ENCODE measurements around the gene ZPBP2. TPM values are rescaled to one million over a fixed set of nuclear protein-coding genes. Genes with fewer than 3 reads are reported as not detected.
"Not testable (repeated sequence)": the region's sequence is repeated elsewhere in the genome, so short reads cannot be mapped to it uniquely, and the experiment has no call there.

ZPBP2 gene
- total and polyA plus RNA-seq, 2 donors = 0.11 TPM; not detected in 1

DNA sequence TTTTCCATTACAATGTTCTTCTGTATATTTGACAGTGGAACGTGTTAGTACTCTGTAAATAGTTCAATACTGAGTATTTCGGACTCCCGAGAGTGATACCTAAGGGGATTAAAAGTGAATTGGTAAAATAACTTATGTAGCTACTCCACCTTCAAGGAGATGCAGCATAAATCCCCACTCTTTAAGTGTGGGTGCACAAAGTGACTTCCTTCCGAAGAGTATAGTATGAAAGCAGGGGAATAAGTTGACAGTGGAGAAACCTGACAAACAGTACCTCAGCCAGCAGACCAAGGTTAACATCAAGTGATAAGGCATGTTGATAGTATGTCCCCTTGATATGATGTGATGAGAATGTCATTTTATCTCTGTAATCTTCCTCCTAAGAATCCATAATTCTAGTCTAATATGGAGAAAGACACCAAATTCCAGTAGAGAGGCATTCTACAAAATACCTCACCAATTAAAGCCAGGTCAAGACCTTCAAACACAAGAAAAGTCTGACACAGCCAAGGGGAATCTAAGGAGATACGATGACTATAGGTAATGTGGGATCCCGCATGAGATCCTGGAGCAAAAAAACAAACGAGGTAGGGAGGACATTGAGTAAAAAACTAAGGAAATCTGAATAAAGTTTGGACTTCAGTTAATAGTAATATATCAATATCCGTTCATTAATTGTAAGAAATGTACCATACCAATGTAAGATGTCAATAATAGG, 1.8 kb upstream of the ZPBP2 start:
- Histone ChIP-seq H3K4me3 (ENCODE audit: low read length in 2 of 2) (no peak overlapping the region), H3K4me1 (ENCODE audit: control insufficient read depth in 2 of 2, insufficient read depth in 2 of 2, low read length in 2 of 2) (peaks cover 13 to 19% of the 10 kb centered on the region in 2 donors), H3K36me3 (ENCODE audit: control insufficient read depth in 2 of 2, insufficient read depth in 2 of 2, low read length in 1 of 2) (no peaks in the 10 kb centered on the region), H3K27me3 (ENCODE audit: control insufficient read depth in 2 of 2, insufficient read depth in 1 of 2, low read length in 1 of 2) (peaks cover 2 to 20% of the 10 kb centered on the region in 2 donors), H3K27ac (ENCODE audit: low read depth in 1 of 2, low read length in 1 of 2) (no peak overlapping the region), H3K9me3 (ENCODE audit: control insufficient read depth in 2 of 2, insufficient read depth in 1 of 2, low read length in 1 of 2) (peaks cover 0 to 15% of the 10 kb centered on the region in 2 donors)
- no peak for DNase-seq (ENCODE audit: low read depth in 6 of 9, low spot score in 9 of 9)
- 94% methylated on average over 8 of the region's 8 CpGs for WGBS

DNA sequence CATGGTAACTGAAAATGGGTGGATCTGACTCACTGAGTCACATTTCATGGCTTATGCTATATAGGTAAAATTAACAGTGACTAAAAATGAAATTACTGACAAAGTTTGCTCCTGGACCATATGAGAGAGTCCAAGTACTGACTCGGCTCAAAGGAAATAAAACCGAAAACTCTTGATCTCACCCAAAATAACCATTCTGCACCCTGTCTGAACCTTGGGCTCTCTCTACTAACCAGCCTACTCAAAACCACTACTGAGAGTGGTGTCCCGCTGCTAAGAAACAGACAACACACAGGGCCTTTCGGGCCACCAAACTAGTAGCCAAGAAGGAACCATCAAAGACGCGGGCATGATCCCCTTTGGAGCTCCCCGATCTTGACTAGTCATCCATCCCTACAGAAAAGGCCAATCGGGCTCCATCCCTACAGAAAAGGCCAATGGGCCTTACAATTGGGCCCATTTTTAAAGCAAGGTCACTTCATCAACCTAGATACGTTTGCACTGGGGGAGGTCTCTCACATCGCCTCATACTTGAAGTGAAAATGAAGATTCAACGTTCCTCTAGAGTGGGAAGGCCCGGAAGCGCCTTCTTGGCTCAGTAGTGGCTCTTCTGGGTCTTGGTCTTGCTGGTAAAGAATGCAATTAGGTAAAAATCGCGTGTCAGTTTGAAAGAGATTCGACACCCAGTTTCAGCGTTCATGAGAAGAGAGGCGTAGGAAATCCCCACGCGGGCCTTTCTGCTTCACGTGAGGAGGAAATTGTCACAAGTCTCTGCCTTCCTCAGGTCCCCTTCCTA, 720 bp upstream of the ZPBP2 start:
- no peaks in the 10 kb centered on the region for H3K36me3 ChIP-seq (ENCODE audit: control insufficient read depth in 2 of 2, insufficient read depth in 2 of 2, low read length in 1 of 2)
- H3K4me1 ChIP-seq (ENCODE audit: control insufficient read depth in 2 of 2, insufficient read depth in 2 of 2, low read length in 2 of 2) = peaks cover 10 to 16% of the 10 kb centered on the region in 2 donors
- peaks cover 2 to 20% of the 10 kb centered on the region in 2 donors for H3K27me3 ChIP-seq (ENCODE audit: control insufficient read depth in 2 of 2, insufficient read depth in 1 of 2, low read length in 1 of 2)
- DNase-seq (ENCODE audit: low read depth in 6 of 9, low spot score in 9 of 9) = no peak
- H3K27ac ChIP-seq (ENCODE audit: low read depth in 1 of 2, low read length in 1 of 2) = no peak overlapping the region
- H3K4me3 ChIP-seq (ENCODE audit: low read length in 2 of 2) = no peak overlapping the region
- 86% methylated on average over 21 of the region's 21 CpGs for WGBS
- H3K9me3 ChIP-seq (ENCODE audit: control insufficient read depth in 2 of 2, insufficient read depth in 1 of 2, low read length in 1 of 2) = peaks cover 0 to 15% of the 10 kb centered on the region in 2 donors

DNA sequence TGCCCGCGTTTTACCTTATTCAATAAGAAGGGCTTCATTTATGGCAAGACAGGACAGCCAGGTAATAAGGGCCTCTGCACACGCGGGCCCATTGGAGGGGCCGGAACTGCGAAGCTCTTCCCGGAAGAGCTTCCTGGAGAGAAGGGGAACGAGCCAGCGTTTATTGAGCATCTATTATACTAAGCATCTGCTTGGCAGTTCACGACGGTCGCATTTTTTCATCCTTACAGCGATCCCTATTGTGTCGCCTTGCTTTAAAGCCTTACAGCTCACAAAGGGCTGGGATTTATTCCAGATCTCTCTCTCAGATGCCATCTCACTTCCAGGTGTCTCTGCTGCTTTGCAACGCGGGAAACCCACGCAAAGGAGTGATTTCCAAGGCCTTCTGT, 546 bp downstream of the ZPBP2 start:
- H3K4me3 ChIP-seq (ENCODE audit: low read length in 2 of 2) = no peak overlapping the region
- no peak for DNase-seq (ENCODE audit: low read depth in 6 of 9, low spot score in 9 of 9)
- H3K4me1 ChIP-seq (ENCODE audit: control insufficient read depth in 2 of 2, insufficient read depth in 2 of 2, low read length in 2 of 2) = peaks cover 7 to 16% of the 10 kb centered on the region in 2 donors
- H3K27me3 ChIP-seq (ENCODE audit: control insufficient read depth in 2 of 2, insufficient read depth in 1 of 2, low read length in 1 of 2) = peaks cover 2 to 19% of the 10 kb centered on the region in 2 donors
- H3K27ac ChIP-seq (ENCODE audit: low read depth in 1 of 2, low read length in 1 of 2) = no peak overlapping the region
- peaks cover 0 to 15% of the 10 kb centered on the region in 2 donors for H3K9me3 ChIP-seq (ENCODE audit: control insufficient read depth in 2 of 2, insufficient read depth in 1 of 2, low read length in 1 of 2)
- no peaks in the 10 kb centered on the region for H3K36me3 ChIP-seq (ENCODE audit: control insufficient read depth in 2 of 2, insufficient read depth in 2 of 2, low read length in 1 of 2)
- 82% methylated on average over 17 of the region's 17 CpGs for WGBS

DNA sequence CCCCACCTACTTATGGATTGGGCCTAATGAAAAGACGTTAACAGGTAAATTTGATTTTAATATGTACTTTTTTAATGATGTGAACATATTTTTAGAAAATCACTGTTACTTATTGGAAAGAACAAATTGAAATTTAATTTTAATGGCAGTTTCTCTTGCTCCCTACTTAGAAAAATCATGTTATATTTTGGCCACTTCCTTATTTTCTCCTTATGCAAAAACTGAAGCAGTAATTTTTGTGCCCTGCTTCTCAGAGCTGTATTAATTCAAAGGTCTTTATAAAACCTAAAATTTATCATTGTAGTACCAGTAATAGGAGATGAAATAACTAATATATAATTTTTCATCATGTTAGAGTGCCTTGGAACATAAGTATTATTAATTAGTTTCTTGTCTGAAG, 2.8 kb downstream of the ZPBP2 start:
- H3K36me3 ChIP-seq (ENCODE audit: control insufficient read depth in 2 of 2, insufficient read depth in 2 of 2, low read length in 1 of 2) = no peaks in the 10 kb centered on the region
- no peak overlapping the region for H3K4me3 ChIP-seq (ENCODE audit: low read length in 2 of 2)
- 100% methylated on average over 1 of the region's 1 CpG for WGBS
- H3K4me1 ChIP-seq (ENCODE audit: control insufficient read depth in 2 of 2, insufficient read depth in 2 of 2, low read length in 2 of 2) = peaks cover 2 to 7% of the 10 kb centered on the region in 2 donors
- H3K9me3 ChIP-seq (ENCODE audit: control insufficient read depth in 2 of 2, insufficient read depth in 1 of 2, low read length in 1 of 2) = peaks cover 0 to 20% of the 10 kb centered on the region in 2 donors
- no peak overlapping the region for H3K27ac ChIP-seq (ENCODE audit: low read depth in 1 of 2, low read length in 1 of 2)
- no peak for DNase-seq (ENCODE audit: low read depth in 6 of 9, low spot score in 9 of 9)
- peaks cover 0 to 17% of the 10 kb centered on the region in 2 donors for H3K27me3 ChIP-seq (ENCODE audit: control insufficient read depth in 2 of 2, insufficient read depth in 1 of 2, low read length in 1 of 2)

DNA sequence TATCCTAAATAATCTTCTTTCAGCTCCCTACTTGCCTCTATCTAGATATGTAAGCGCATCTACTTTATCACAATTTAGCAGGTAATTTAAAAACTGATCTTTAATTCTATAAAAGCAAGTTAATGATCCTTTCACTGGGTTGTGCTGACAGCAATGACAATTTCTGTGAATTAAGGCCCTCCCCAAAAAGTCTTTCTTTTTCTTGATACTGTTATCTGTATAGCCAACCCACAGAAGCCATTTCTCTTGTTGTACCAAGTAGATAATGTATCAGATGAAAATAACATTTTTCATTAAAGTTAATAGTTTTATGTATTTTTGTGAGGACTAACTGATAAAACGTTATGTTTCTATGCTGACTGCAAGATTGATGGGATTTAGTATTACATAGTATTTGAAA, 3.8 kb downstream of the ZPBP2 start:
- H3K27ac ChIP-seq (ENCODE audit: low read depth in 1 of 2, low read length in 1 of 2) = no peak overlapping the region
- 98% methylated on average over 2 of the region's 2 CpGs for WGBS
- H3K4me3 ChIP-seq (ENCODE audit: low read length in 2 of 2) = no peak overlapping the region
- no peaks in the 10 kb centered on the region for H3K36me3 ChIP-seq (ENCODE audit: control insufficient read depth in 2 of 2, insufficient read depth in 2 of 2, low read length in 1 of 2)
- peaks cover 0 to 17% of the 10 kb centered on the region in 2 donors for H3K27me3 ChIP-seq (ENCODE audit: control insufficient read depth in 2 of 2, insufficient read depth in 1 of 2, low read length in 1 of 2)
- DNase-seq (ENCODE audit: low read depth in 6 of 9, low spot score in 9 of 9) = no peak
- peaks cover 0 to 20% of the 10 kb centered on the region in 2 donors for H3K9me3 ChIP-seq (ENCODE audit: control insufficient read depth in 2 of 2, insufficient read depth in 1 of 2, low read length in 1 of 2)
- peaks cover 2 to 7% of the 10 kb centered on the region in 2 donors for H3K4me1 ChIP-seq (ENCODE audit: control insufficient read depth in 2 of 2, insufficient read depth in 2 of 2, low read length in 2 of 2)

DNA sequence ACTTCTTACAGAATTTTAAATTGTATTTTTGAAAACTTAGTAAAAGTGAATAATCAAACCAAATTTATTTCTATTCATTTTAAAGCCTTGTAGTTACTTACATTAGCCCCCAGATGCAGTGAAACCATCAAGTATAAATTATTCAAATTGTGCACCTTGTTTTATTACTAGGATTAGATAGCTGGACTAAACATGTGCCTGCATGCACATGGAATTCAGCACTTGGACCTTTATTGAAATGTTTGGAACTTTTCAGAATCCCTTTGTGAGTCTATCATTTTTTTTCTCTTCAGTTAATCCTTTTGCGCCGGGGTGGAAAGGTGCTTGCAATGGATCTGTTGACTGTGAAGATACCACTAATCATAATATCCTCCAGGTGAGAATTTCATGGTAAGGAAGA, 4.7 kb downstream of the ZPBP2 start:
- no peak for DNase-seq (ENCODE audit: low read depth in 6 of 9, low spot score in 9 of 9)
- 88% methylated on average over 2 of the region's 2 CpGs for WGBS
- Histone ChIP-seq H3K4me3 (ENCODE audit: low read length in 2 of 2) (no peak overlapping the region), H3K27ac (ENCODE audit: low read depth in 1 of 2, low read length in 1 of 2) (no peak overlapping the region), H3K36me3 (ENCODE audit: control insufficient read depth in 2 of 2, insufficient read depth in 2 of 2, low read length in 1 of 2) (no peaks in the 10 kb centered on the region), H3K27me3 (ENCODE audit: control insufficient read depth in 2 of 2, insufficient read depth in 1 of 2, low read length in 1 of 2) (peaks cover 0 to 10% of the 10 kb centered on the region in 2 donors), H3K4me1 (ENCODE audit: control insufficient read depth in 2 of 2, insufficient read depth in 2 of 2, low read length in 2 of 2) (peaks cover 0 to 2% of the 10 kb centered on the region in 2 donors), H3K9me3 (ENCODE audit: control insufficient read depth in 2 of 2, insufficient read depth in 1 of 2, low read length in 1 of 2) (peaks cover 0 to 14% of the 10 kb centered on the region in 2 donors)

DNA sequence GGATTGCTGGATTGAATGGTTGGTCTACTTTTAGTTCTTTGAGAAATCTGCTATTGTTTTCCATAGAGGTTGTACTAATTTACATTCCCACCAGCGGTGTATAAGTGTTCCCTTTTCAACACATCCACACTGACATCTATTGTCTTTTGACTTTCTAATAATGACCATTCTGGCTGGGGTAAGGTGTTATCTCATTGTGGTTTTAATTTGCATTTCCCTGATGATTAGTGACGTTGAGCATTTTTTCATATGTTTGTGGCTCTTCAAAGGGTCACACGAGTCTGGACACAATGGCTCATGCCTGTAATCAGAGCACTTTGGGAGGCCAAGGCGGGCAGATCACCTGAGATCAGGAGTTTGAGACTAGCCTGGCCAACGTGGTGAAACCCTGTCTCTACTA, 18.1 kb downstream of the ZPBP2 start:
- DNase-seq (ENCODE audit: low read depth in 6 of 9, low spot score in 9 of 9); H3K27me3 ChIP-seq (ENCODE audit: control insufficient read depth in 2 of 2, insufficient read depth in 1 of 2, low read length in 1 of 2); H3K36me3 ChIP-seq (ENCODE audit: control insufficient read depth in 2 of 2, insufficient read depth in 2 of 2, low read length in 1 of 2); H3K27ac ChIP-seq (ENCODE audit: low read depth in 1 of 2, low read length in 1 of 2); H3K4me1 ChIP-seq (ENCODE audit: control insufficient read depth in 2 of 2, insufficient read depth in 2 of 2, low read length in 2 of 2); H3K4me3 ChIP-seq (ENCODE audit: low read length in 2 of 2); H3K9me3 ChIP-seq (ENCODE audit: control insufficient read depth in 2 of 2, insufficient read depth in 1 of 2, low read length in 1 of 2): not testable (repeated sequence)
- WGBS = 82% methylated on average over 5 of the region's 5 CpGs

DNA sequence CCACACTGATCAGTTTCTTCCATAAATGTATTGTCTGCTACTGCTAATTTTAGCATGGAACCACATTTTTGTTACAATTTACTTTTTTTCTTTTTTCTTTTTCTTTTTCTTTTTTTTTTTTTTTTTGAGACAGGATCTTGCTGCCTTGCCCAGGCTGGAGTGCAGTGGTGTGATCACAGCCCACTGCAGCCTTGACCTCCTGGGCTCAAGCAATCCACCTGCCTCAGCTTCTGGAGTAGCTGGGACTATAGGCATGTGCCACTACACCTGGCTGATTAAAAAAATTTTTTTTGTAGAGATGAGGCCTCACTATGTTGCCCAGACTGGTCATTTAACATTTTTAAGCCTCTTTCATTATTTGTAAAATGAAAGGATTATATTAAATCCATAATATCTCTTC, 19.1 kb downstream of the ZPBP2 start:
- no peaks in the 10 kb centered on the region for H3K4me1 ChIP-seq (ENCODE audit: control insufficient read depth in 2 of 2, insufficient read depth in 2 of 2, low read length in 2 of 2)
- no peak for DNase-seq (ENCODE audit: low read depth in 6 of 9, low spot score in 9 of 9)
- H3K36me3 ChIP-seq (ENCODE audit: control insufficient read depth in 2 of 2, insufficient read depth in 2 of 2, low read length in 1 of 2) = no peaks in the 10 kb centered on the region
- no peaks in the 10 kb centered on the region for H3K27me3 ChIP-seq (ENCODE audit: control insufficient read depth in 2 of 2, insufficient read depth in 1 of 2, low read length in 1 of 2)
- no peak overlapping the region for H3K27ac ChIP-seq (ENCODE audit: low read depth in 1 of 2, low read length in 1 of 2)
- H3K9me3 ChIP-seq (ENCODE audit: control insufficient read depth in 2 of 2, insufficient read depth in 1 of 2, low read length in 1 of 2) = no peaks in the 10 kb centered on the region
- no peak overlapping the region for H3K4me3 ChIP-seq (ENCODE audit: low read length in 2 of 2)

DNA sequence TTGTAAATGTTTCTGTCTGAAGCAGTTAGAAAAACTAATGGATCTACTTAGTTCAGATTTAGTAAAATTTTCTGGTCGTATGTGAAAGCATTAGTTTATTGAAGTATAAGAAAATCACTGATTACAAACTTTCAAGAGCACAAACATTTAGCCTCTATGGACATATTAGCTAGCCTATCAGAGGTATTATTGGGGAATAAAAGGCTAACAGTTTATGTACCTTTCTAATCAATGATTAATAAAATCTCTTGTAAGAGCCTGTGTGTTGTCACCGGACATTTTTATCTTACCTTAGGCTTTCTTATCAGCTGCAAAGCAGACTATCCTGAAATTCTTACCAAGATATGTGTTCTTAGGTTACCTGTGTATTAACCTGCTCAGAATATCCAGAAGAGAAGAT, 21.2 kb downstream of the ZPBP2 start:
- no peak for DNase-seq (ENCODE audit: low read depth in 6 of 9, low spot score in 9 of 9)
- Histone ChIP-seq H3K4me1 (ENCODE audit: control insufficient read depth in 2 of 2, insufficient read depth in 2 of 2, low read length in 2 of 2) (no peaks in the 10 kb centered on the region), H3K4me3 (ENCODE audit: low read length in 2 of 2) (no peak overlapping the region), H3K9me3 (ENCODE audit: control insufficient read depth in 2 of 2, insufficient read depth in 1 of 2, low read length in 1 of 2) (no peaks in the 10 kb centered on the region), H3K36me3 (ENCODE audit: control insufficient read depth in 2 of 2, insufficient read depth in 2 of 2, low read length in 1 of 2) (no peaks in the 10 kb centered on the region), H3K27ac (ENCODE audit: low read depth in 1 of 2, low read length in 1 of 2) (no peak overlapping the region), H3K27me3 (ENCODE audit: control insufficient read depth in 2 of 2, insufficient read depth in 1 of 2, low read length in 1 of 2) (no peaks in the 10 kb centered on the region)
- WGBS = 67% methylated on average over 2 of the region's 2 CpGs

Measured in thymus (tissue), 11 donors.